PC-9 (cell line): Measurements from ENCODE around the gene THNSL1.

ENCODE experiments used
- CTCF ChIP-seq: fragments of 200-600 bp; sonication (generic); conservative IDR thresholded peaks from 2 replicates; pipeline ENCODE4 v1.6.1; 2017; ENCODE audit warnings: mixed run types, antibody characterized with exemption, mild to moderate bottlenecking, moderate library complexity
- EZH2 ChIP-seq: fragments of 200-600 bp; sonication (generic); IDR thresholded peaks from 2 replicates; pipeline ENCODE4 v1.8.0; 2017; ENCODE audit warnings: antibody characterized with exemption, low read depth

- TF ChIP-seq CTCF (no peak), EZH2 (no peak)
These were observed 45.0 kb upstream of the THNSL1 start for GRCh38 chr10:24971374-24971773.
